ENCODE measurements around the gene ANGPTL7. TPM values are rescaled to one million over a fixed set of nuclear protein-coding genes. Genes with fewer than 3 reads are reported as not detected.

ANGPTL7 gene
- polyA plus RNA-seq, 1 experiment = not detected

GRCh38 chr1:11168731-11169130 lies 20.4 kb upstream of the ANGPTL7 start:
- POLR2A ChIA-PET = no interaction called here

DNA sequence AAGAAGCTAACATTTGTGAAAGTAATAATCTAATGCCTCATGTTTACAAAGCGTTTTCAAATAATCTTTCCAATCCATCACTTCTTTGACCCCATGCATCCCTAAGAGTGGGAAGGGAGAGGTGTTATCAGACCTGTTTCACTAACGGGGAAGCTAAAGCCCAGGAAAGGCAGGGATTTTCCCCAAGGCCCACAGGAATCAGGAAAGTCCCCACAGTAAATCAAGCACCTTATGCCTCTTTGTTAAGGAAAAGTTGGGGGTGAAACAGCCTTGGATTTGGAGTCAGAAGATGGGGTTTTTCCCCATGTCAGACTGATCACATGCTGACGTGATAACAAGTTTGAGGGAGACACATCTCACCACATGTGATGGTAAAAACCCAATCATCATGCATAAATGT lies 20.0 kb upstream of the ANGPTL7 start:
- DNase-seq (ENCODE audit: low read depth) = no peak
- TF ChIP-seq CTCF (IDR thresholded peaks at IDR 0.05; ENCODE audit: insufficient read depth, low read depth, low read length) = no peak
- Histone ChIP-seq H3K27me3 (ENCODE audit: control insufficient read depth, insufficient read depth, low read length) (no peaks in the 10 kb centered on the region), H3K4me3 (ENCODE audit: low read depth, low read length) (no peak overlapping the region), H3K36me3 (ENCODE audit: control insufficient read depth, insufficient read depth, low read length) (no peaks in the 10 kb centered on the region)
- POLR2A ChIA-PET = no interaction called here
- CTCF ChIA-PET = interaction anchor here (0.9 to 1.4 kb wide), 2 partner anchors 10 to 132 kb away, joined by 4 to 5 read pairs; no protein-coding TSS in a partner anchor

More at GRCh38 chr1:11168731-11169130, 20.4 kb upstream of the ANGPTL7 start:
- Histone ChIP-seq H3K27me3 (ENCODE audit: control insufficient read depth, insufficient read depth, low read length) (no peaks in the 10 kb centered on the region), H3K36me3 (ENCODE audit: control insufficient read depth, insufficient read depth, low read length) (no peaks in the 10 kb centered on the region), H3K4me3 (ENCODE audit: low read depth, low read length) (no peak overlapping the region)
- CTCF ChIA-PET = no interaction called here
- DNase-seq (ENCODE audit: low read depth) = no peak
- TF ChIP-seq CTCF (IDR thresholded peaks at IDR 0.05; ENCODE audit: insufficient read depth, low read depth, low read length) = no peak

DNA sequence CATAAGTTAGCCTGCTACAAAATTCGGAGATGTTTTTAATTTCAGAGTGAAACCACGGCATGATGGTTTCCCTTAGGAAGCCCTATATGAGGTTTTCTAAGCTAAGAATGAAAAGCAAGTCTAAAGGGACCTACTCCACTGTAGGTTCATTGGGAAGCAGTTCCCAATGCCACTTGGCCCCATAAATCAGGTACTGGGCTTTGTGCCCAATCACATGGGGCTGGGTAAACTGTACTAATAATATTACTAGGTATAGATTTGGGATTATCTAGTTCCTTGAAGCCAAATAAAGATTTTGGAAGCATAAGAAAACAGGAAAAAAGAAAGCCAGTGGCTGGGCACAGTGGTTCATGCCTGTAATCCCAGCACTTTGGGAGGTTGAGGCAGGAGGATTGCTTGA lies 19.1 kb upstream of the ANGPTL7 start:
- ChIA-PET CTCF (interaction anchor here (0.9 to 1.4 kb wide), 2 partner anchors 10 to 132 kb away, joined by 4 to 5 read pairs; no protein-coding TSS in a partner anchor), POLR2A (no interaction called here)
- no peaks in the 10 kb centered on the region for H3K27me3 ChIP-seq (ENCODE audit: control insufficient read depth, insufficient read depth, low read length)
- DNase-seq (ENCODE audit: low read depth) = no peak
- H3K36me3 ChIP-seq (ENCODE audit: control insufficient read depth, insufficient read depth, low read length) = no peaks in the 10 kb centered on the region
- no peak overlapping the region for H3K4me3 ChIP-seq (ENCODE audit: low read depth, low read length)
- no peak for TF ChIP-seq CTCF (IDR thresholded peaks at IDR 0.05; ENCODE audit: insufficient read depth, low read depth, low read length)

DNA sequence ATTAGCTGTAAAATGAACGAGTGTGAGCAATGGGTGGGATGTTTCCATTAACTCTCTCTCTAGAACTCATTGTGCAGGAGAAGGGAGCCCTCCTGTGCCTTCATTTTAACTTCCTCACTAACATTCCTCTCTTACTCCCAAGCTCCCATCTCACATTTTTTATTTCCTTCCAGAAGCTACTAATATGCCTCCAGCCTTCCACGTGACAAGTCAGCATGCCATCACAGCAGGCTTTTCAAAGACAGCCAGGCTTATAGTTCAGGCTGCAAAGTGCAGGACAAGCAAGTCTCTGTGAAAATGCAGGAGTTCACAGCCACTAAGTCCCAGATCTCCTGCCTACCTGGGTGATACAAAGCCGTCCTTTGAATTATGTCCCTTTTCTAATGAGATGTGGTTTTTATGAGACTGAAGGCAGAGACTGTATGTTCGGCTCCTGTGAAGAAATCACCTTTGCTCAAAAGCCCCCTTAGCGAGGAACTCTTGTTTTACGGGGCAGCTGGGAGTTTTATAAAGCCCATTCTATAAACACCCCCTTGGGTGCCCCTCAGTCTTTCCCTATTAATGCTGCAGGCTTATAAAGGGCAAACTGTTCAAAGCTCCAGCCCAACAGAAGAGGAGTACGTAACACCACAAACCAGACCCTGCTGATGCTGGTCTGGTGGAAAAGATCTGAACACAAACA lies 14.8 kb upstream of the ANGPTL7 start:
- no peaks in the 10 kb centered on the region for H3K27me3 ChIP-seq (ENCODE audit: control insufficient read depth, insufficient read depth, low read length)
- H3K36me3 ChIP-seq (ENCODE audit: control insufficient read depth, insufficient read depth, low read length) = no peaks in the 10 kb centered on the region
- TF ChIP-seq CTCF (IDR thresholded peaks at IDR 0.05; ENCODE audit: insufficient read depth, low read depth, low read length) = no peak
- POLR2A ChIA-PET = no interaction called here
- no peak overlapping the region for H3K4me3 ChIP-seq (ENCODE audit: low read depth, low read length)
- CTCF ChIA-PET = interaction anchor here (1.3 to 1.7 kb wide), 4 partner anchors 13 to 137 kb away, joined by 3 to 5 read pairs (median 5); no protein-coding TSS in a partner anchor
- no peak for DNase-seq (ENCODE audit: low read depth)

DNA sequence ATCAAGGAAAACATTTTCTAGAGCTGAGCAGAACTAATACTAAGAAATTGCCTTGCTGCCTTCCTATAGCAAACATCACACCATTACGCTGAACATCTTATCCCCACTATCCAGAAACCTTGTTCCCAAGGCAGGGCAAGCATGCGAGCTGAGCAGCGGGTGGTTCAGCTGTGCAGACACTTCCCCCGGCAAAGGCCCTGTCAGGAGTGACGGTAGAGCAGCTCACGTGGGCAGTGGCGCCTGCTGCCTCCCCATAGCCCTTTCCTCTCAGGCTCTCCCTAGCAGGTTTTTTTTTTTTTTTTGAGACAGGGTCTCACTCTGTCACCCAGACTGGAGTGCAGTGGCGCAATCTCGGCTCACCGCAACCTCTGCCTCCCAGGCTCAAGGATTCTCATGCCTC lies 13.7 kb upstream of the ANGPTL7 start:
- CTCF ChIA-PET = interaction anchor here (1.5 kb wide), 1 partner anchor 17 kb away, joined by 5 read pairs; no protein-coding TSS in a partner anchor
- Histone ChIP-seq H3K36me3 (ENCODE audit: control insufficient read depth, insufficient read depth, low read length) (no peaks in the 10 kb centered on the region), H3K27me3 (ENCODE audit: control insufficient read depth, insufficient read depth, low read length) (no peaks in the 10 kb centered on the region), H3K4me3 (ENCODE audit: low read depth, low read length) (no peak overlapping the region)
- TF ChIP-seq CTCF (IDR thresholded peaks at IDR 0.05; ENCODE audit: insufficient read depth, low read depth, low read length) = no peak
- no peak for DNase-seq (ENCODE audit: low read depth)
- POLR2A ChIA-PET = no interaction called here

All from BJ (cell line).